H1 (cell line): ENCODE data around the gene HBEGF. TPM values are rescaled to one million over a fixed set of nuclear protein-coding genes. Genes with fewer than 3 reads are reported as not detected.

Experiments
- CTCF ChIA-PET: fragments of 300-600 bp; sonication (Branson Sonifier 250); formaldehyde crosslinking; loops from one replicate; lab custom pipeline; 2021; ENCODE audit not compliant: partially characterized antibody; lab: Charles Lee
- POLR2A ChIA-PET: fragments of 300-600 bp; sonication (Branson Sonifier 250); formaldehyde crosslinking; loops from one replicate; lab custom pipeline; 2021; ENCODE audit warnings: inconsistent platforms; ENCODE audit not compliant: partially characterized antibody; lab: Charles Lee
- DNase-seq, 2 experiments: peaks; one replicate each; pipeline versions ENCODE4 v3.0.0 to v3.0.0-alpha.2; 2010 to 2022; ENCODE audit warnings: low spot score in 2 of 2, low read depth in 1 of 2, mixed read lengths in 1 of 2
- FAIRE-seq: peaks from 2 replicates; lab custom pipeline; 2011; peaks lifted over from hg19 to GRCh38; lab: Jason Lieb, UNC
- H2AFZ ChIP-seq: 2 replicates; pipeline ENCODE4 v1.8.1; 2012; ENCODE audit warnings: low read length, inconsistent platforms
- H2AK5ac ChIP-seq: 2 replicates; pipeline ENCODE4 v1.6.1; 2013; ENCODE audit warnings: low read depth, low read length
- H2BK120ac ChIP-seq: replicated peaks from 2 replicates; pipeline ENCODE3; 2013; ENCODE audit warnings: low read depth, low read length, inconsistent platforms
- H2BK12ac ChIP-seq: 2 replicates; pipeline ENCODE4 v1.6.1; 2013; ENCODE audit warnings: low read depth, low read length
- H2BK15ac ChIP-seq: 2 replicates; pipeline ENCODE4 v1.6.1; 2013; ENCODE audit warnings: low read length
- H2BK20ac ChIP-seq: 2 replicates; pipeline ENCODE4 v1.6.1; 2013; ENCODE audit warnings: low read length
- H2BK5ac ChIP-seq: 2 replicates; pipeline ENCODE4 v1.6.1; 2013; ENCODE audit warnings: low read depth, low read length
- H3K14ac ChIP-seq: 2 replicates; pipeline ENCODE4 v1.6.1; 2013; ENCODE audit warnings: inconsistent platforms; ENCODE audit not compliant: insufficient read length
- H3K18ac ChIP-seq: 2 replicates; pipeline ENCODE4 v1.6.1; 2013; ENCODE audit warnings: low read length; ENCODE audit errors: extremely low read depth
- H3K23ac ChIP-seq: 2 replicates; pipeline ENCODE4 v1.6.1; 2013; ENCODE audit warnings: inconsistent platforms; ENCODE audit not compliant: insufficient read length
- H3K23me2 ChIP-seq: 2 replicates; pipeline ENCODE4 v1.6.1; 2013; ENCODE audit warnings: low read depth, low read length
- H3K27ac ChIP-seq: 2 replicates; pipeline ENCODE4 v1.6.1; 2011; ENCODE audit warnings: low read depth, low read length, inconsistent platforms
- H3K27me3 ChIP-seq, 4 experiments: replicated peaks in 1 of 4; 1 replicate in 1 of 4; 2 replicates in 3 of 4; pipeline versions ENCODE4 v1.6.1 to v1.8.1; 2011 to 2013; ENCODE audit warnings: low read length in 3 of 4, mild to moderate bottlenecking in 3 of 4, inconsistent platforms in 2 of 4, mixed read lengths in 2 of 4, moderate library complexity in 1 of 4; ENCODE audit not compliant: control insufficient read depth in 3 of 4, insufficient read depth in 3 of 4; ENCODE audit errors: extremely low read depth in 1 of 4
- H3K36me3 ChIP-seq, 4 experiments: 2 replicates each; pipeline versions ENCODE4 v1.6.1 to v1.8.1; 2011 to 2013; ENCODE audit warnings: mild to moderate bottlenecking in 4 of 4, low read length in 3 of 4, moderate library complexity in 2 of 4, control low read depth in 1 of 4, inconsistent platforms in 1 of 4; ENCODE audit not compliant: insufficient read depth in 4 of 4, control insufficient read depth in 2 of 4
- H3K4ac ChIP-seq: replicated peaks from 2 replicates; pipeline ENCODE3; 2013; ENCODE audit warnings: low read length, low read depth, mixed read lengths, inconsistent platforms; ENCODE audit not compliant: insufficient read length
- H3K4me1 ChIP-seq, 4 experiments: replicated peaks in 1 of 4; 1 replicate in 1 of 4; 2 replicates in 3 of 4; pipeline versions ENCODE4 v1.6.1 to v1.8.1; 2011 to 2013; ENCODE audit warnings: low read length in 3 of 4, inconsistent platforms in 2 of 4, mixed read lengths in 1 of 4; ENCODE audit not compliant: insufficient read depth in 4 of 4, control insufficient read depth in 3 of 4
- H3K4me2 ChIP-seq, 2 experiments: 2 replicates each; pipeline versions ENCODE4 v1.6.1 to v1.8.1; 2011 to 2013; ENCODE audit warnings: low read depth in 2 of 2, low read length in 2 of 2, control low read depth in 1 of 2, inconsistent platforms in 1 of 2, mild to moderate bottlenecking in 1 of 2; ENCODE audit not compliant: insufficient read depth in 1 of 2
- H3K4me3 ChIP-seq, 4 experiments: fragments of 200-600, 300-600 bp in 1 of 4; sonication (generic), shearing (Covaris generic), sonication (Bioruptor Twin) in 1 of 4; 2 replicates each; pipeline versions ENCODE4 v1.5.1 to v1.8.1; 2011 to 2016; ENCODE audit warnings: low read length in 4 of 4, low read depth in 3 of 4, control low read depth in 2 of 4, inconsistent platforms in 2 of 4, mild to moderate bottlenecking in 2 of 4, mixed read lengths in 1 of 4, moderate library complexity in 1 of 4; ENCODE audit not compliant: insufficient read depth in 2 of 4; ENCODE audit errors: extremely low read depth in 1 of 4
- H3K56ac ChIP-seq: replicated peaks from 2 replicates; pipeline ENCODE3; 2013; ENCODE audit warnings: low read depth, mild to moderate bottlenecking, mixed read lengths, low read length, inconsistent platforms; ENCODE audit not compliant: insufficient read length
- H3K79me1 ChIP-seq: 2 replicates; pipeline ENCODE4 v1.6.1; 2013; ENCODE audit warnings: low read depth, low read length, control low read depth
- H3K79me2 ChIP-seq, 2 experiments: 2 replicates each; pipeline versions ENCODE4 v1.6.1 to v1.8.1; 2012 to 2013; ENCODE audit warnings: low read length in 2 of 2, mild to moderate bottlenecking in 2 of 2, inconsistent platforms in 1 of 2; ENCODE audit not compliant: insufficient read depth in 2 of 2, control insufficient read depth in 1 of 2
- H3K9ac ChIP-seq, 4 experiments: replicated peaks in 1 of 4; 1 replicate in 1 of 4; 2 replicates in 3 of 4; pipeline versions ENCODE4 v1.6.1 to v1.8.1; 2011 to 2013; ENCODE audit warnings: low read depth in 3 of 4, low read length in 3 of 4, control low read depth in 2 of 4, mild to moderate bottlenecking in 2 of 4, moderate library complexity in 2 of 4, inconsistent platforms in 1 of 4; ENCODE audit errors: extremely low read depth in 1 of 4
- H3K9me3 ChIP-seq, 2 experiments: 2 replicates each; pipeline versions ENCODE4 v1.6.1 to v1.8.1; 2012 to 2013; ENCODE audit warnings: mild to moderate bottlenecking in 2 of 2, moderate library complexity in 2 of 2, control low read depth in 1 of 2, inconsistent platforms in 1 of 2, low read depth in 1 of 2, low read length in 1 of 2, mixed read lengths in 1 of 2; ENCODE audit not compliant: insufficient read depth in 2 of 2
- H4K20me1 ChIP-seq, 2 experiments: replicated peaks in 1 of 2; 2 replicates each; pipeline versions ENCODE3 to v1.8.1; 2011 to 2013; ENCODE audit warnings: inconsistent platforms in 2 of 2, low read length in 2 of 2, mild to moderate bottlenecking in 1 of 2; ENCODE audit not compliant: insufficient read depth in 2 of 2, control insufficient read depth in 1 of 2
- H4K5ac ChIP-seq: 2 replicates; pipeline ENCODE4 v1.6.1; 2013; ENCODE audit warnings: low read length, low read depth, mixed read lengths, inconsistent platforms; ENCODE audit not compliant: insufficient read length
- H4K8ac ChIP-seq: 2 replicates; pipeline ENCODE4 v1.8.0; 2013; ENCODE audit warnings: mild to moderate bottlenecking, moderate library complexity, low read length, inconsistent platforms; ENCODE audit not compliant: insufficient read depth; ENCODE audit errors: extremely low read depth
- H4K91ac ChIP-seq: replicated peaks from 2 replicates; pipeline ENCODE3; 2013; ENCODE audit warnings: low read length, mixed read lengths, inconsistent platforms; ENCODE audit not compliant: insufficient read length
- ASH2L ChIP-seq: fragments of 200-600, 300-600 bp; sonication (generic); IDR thresholded peaks from one replicate; pipeline ENCODE4 v1.7.1; 2017; ENCODE audit warnings: low read length
- BRCA1 ChIP-seq: IDR thresholded peaks from 2 replicates; pipeline ENCODE4 v1.6.1; 2012; ENCODE audit warnings: low read depth, low read length, improper control_type of control experiment
- CBX5 ChIP-seq: fragments of 300-800, 300-1000 bp; sonication (generic); IDR thresholded peaks from 2 replicates; pipeline ENCODE4 v1.7.1; 2016; ENCODE audit warnings: antibody characterized with exemption, low read length, low read depth
- CHD1 ChIP-seq: IDR thresholded peaks from 2 replicates; pipeline ENCODE4 v1.6.1; 2012; ENCODE audit warnings: low read depth, low read length, improper control_type of control experiment
- EP300 ChIP-seq, 2 experiments: IDR thresholded peaks; 1 replicate in 1 of 2; 2 replicates in 1 of 2; pipeline ENCODE4 v1.6.1; 2011 to 2012; ENCODE audit warnings: low read depth in 2 of 2, low read length in 2 of 2, mild to moderate bottlenecking in 2 of 2, borderline replicate concordance in 1 of 2, inconsistent platforms in 1 of 2, moderate library complexity in 1 of 2
- GABPA ChIP-seq: IDR thresholded peaks from 2 replicates; pipeline ENCODE4 v1.6.1; 2011; ENCODE audit warnings: mild to moderate bottlenecking, low read length, moderate library complexity, borderline replicate concordance; ENCODE audit not compliant: insufficient read depth
- JUN ChIP-seq: IDR thresholded peaks from 2 replicates; pipeline ENCODE4 v1.6.1; 2011; ENCODE audit warnings: low read depth, mild to moderate bottlenecking, improper control_type of control experiment, low read length
- JUND ChIP-seq: IDR thresholded peaks from 2 replicates; pipeline ENCODE4 v1.6.1; 2011; ENCODE audit warnings: mild to moderate bottlenecking, improper control_type of control experiment, low read length
- POU5F1 ChIP-seq: IDR thresholded peaks from 2 replicates; pipeline ENCODE4 v1.6.1; 2011; ENCODE audit warnings: low read depth, mild to moderate bottlenecking, low read length, moderate library complexity
- RFX5 ChIP-seq: IDR thresholded peaks from 2 replicates; pipeline ENCODE4 v1.6.1; 2011; ENCODE audit warnings: low read depth, low read length, improper control_type of control experiment, borderline replicate concordance
- RNF2 ChIP-seq: fragments of 200-900, 300-1000 bp; sonication (generic); IDR thresholded peaks from 2 replicates; pipeline ENCODE4 v1.7.1; 2016; ENCODE audit warnings: borderline replicate concordance, low read depth, mild to moderate bottlenecking, antibody characterized with exemption, low read length; ENCODE audit not compliant: poor library complexity, severe bottlenecking; ENCODE audit errors: missing control alignments
- SIN3A ChIP-seq, 2 experiments: IDR thresholded peaks in 1 of 2; conservative IDR thresholded peaks in 1 of 2; 2 replicates each; pipeline ENCODE4 v1.6.1; 2011 to 2012; ENCODE audit warnings: low read length in 2 of 2, improper control_type of control experiment in 1 of 2, low read depth in 1 of 2, mild to moderate bottlenecking in 1 of 2
- SIRT6 ChIP-seq: IDR thresholded peaks from one replicate; pipeline ENCODE4 v1.7.1; 2012; ENCODE audit warnings: low read length, inconsistent platforms
- TEAD4 ChIP-seq: IDR thresholded peaks from 2 replicates; pipeline ENCODE4 v1.6.1; 2012; ENCODE audit warnings: low read depth, low read length, inconsistent platforms, mixed read lengths
- YY1 ChIP-seq: IDR thresholded peaks from 2 replicates; pipeline ENCODE4 v1.6.1; 2011; ENCODE audit warnings: low read depth, mild to moderate bottlenecking, low read length
- WGBS, 2 experiments: shearing (Covaris generic) in 1 of 2; methylation state at CpG; one replicate each; pipeline versions ENCODE4 v1.1.6 to v1.1.7; 2013 to 2015; ENCODE audit warnings: low lambda C conversion rate in 2 of 2, mixed read lengths in 2 of 2, inconsistent platforms in 1 of 2, low coverage in 1 of 2, missing lambda C conversion rate in 1 of 2; ENCODE audit not compliant: insufficient replicate concordance in 2 of 2, insufficient coverage in 1 of 2, insufficient read length in 1 of 2; ENCODE audit errors: extremely low coverage in 1 of 2, missing lambda C conversion rate in 1 of 2; 5-methylcytosine and 5-hydroxymethylcytosine counted together
- polyA plus RNA-seq, 7 experiments: library from polyadenylated mRNA; depleted of rRNA in 3 of 7; stranded (reverse) in 5 of 7; unstranded in 2 of 7; fragments of >200 nt in 5 of 7; fragments of 200-250 nt in 2 of 7; gene quantifications; 1 replicate in 5 of 7; 2 replicates in 1 of 7; 4 replicates in 1 of 7; pipeline versions ENCODE4 v1.2.1 to v1.2.3, GENCODE V29; 2011 to 2013; ENCODE audit warnings: missing spikeins in 2 of 7, mixed read lengths in 2 of 7
- total RNA-seq: library from RNA; stranded (reverse); fragmentation: NEBNext Ultra II Directional; extraction: Animal tissue kit (Norgen Biotek cat#: 25700); gene quantifications from 2 replicates; pipeline ENCODE4 v1.2.1, GENCODE V29; 2021

The HBEGF gene
- total and polyA plus RNA-seq, 2 of the 8 experiments (the other 6 are each of a cell fraction or from before 2014, with no cell fraction given), result 2.4 to 2.5 TPM

GRCh38 chr5:140339636-140340035 lies 6.8 kb downstream of the HBEGF start:
- H3K4me3 ChIP-seq, result no peak overlapping the region
- H3K9ac ChIP-seq, result no peak overlapping the region
- no peaks in the 10 kb centered on the region for H3K23me2 ChIP-seq
- H4K20me1 ChIP-seq, result peaks cover 0 to 2% of the 10 kb centered on the region in 2 experiments
- no peak overlapping the region for H3K4me2 ChIP-seq
- H3K4ac ChIP-seq, result no peak overlapping the region
- H3K23ac ChIP-seq, result no peak overlapping the region
- no peak for FAIRE-seq
- H3K4me1 ChIP-seq, result no peaks in the 10 kb centered on the region
- no peak overlapping the region for H2BK120ac ChIP-seq
- H3K79me1 ChIP-seq, result no peaks in the 10 kb centered on the region; the same call in 1 of the 2 replicates
- H2BK12ac ChIP-seq, result no peak overlapping the region
- WGBS, 2 experiments, result 84% methylated on average over 4 of the region's 4 CpGs; no CpG with 5 or more reads in 1 of the 2 experiments
- DNase-seq, result no peak
- no peaks in the 10 kb centered on the region for H3K79me2 ChIP-seq
- no peak overlapping the region for H4K8ac ChIP-seq
- H2BK20ac ChIP-seq, result no peak overlapping the region
- no peak overlapping the region for H3K27ac ChIP-seq
- CTCF ChIA-PET, result interaction anchor here (0.9 to 1.8 kb wide), 2 partner anchors 12 to 19 kb away, joined by 4 to 5 read pairs; no protein-coding TSS in a partner anchor
- no peak overlapping the region for H2AFZ ChIP-seq
- POLR2A ChIA-PET, result no interaction called here
- H4K91ac ChIP-seq, result no peak overlapping the region
- H3K14ac ChIP-seq, result no peak overlapping the region
- H3K27me3 ChIP-seq, result no peaks in the 10 kb centered on the region
- peaks cover 0 to under 1% (median 0%) of the 10 kb centered on the region in 4 experiments; a peak in 2 of 8 replicates for H3K36me3 ChIP-seq
- H3K18ac ChIP-seq, result no peak overlapping the region
- H2AK5ac ChIP-seq, result no peak overlapping the region
- no peaks in the 10 kb centered on the region for H3K9me3 ChIP-seq
- no peak overlapping the region for H2BK15ac ChIP-seq
- H2BK5ac ChIP-seq, result no peak overlapping the region
- no peak overlapping the region for H3K56ac ChIP-seq
- no peak overlapping the region for H4K5ac ChIP-seq
- TF ChIP-seq EP300 (IDR thresholded peaks at IDR 0.05; ENCODE audit: borderline replicate concordance in 1 of 2, low read depth in 2 of 2, low read length in 2 of 2) (no peak), RFX5 (no peak), YY1 (no peak), TEAD4 (no peak), CHD1 (no peak), JUND (no peak), SIRT6 (no peak), JUN (no peak), BRCA1 (no peak), RNF2 (no peak), ASH2L (no peak), POU5F1 (no peak), SIN3A (conservative IDR thresholded peaks at IDR 0.05 in 1 of 2, IDR thresholded peaks at IDR 0.05 in 1 of 2; ENCODE audit: low read depth in 1 of 2, low read length in 2 of 2) (no peak), CBX5 (no peak), GABPA (no peak)
